K562 (cell line): Measurements from ENCODE around the gene BTBD2. TPM values are rescaled to one million over a fixed set of nuclear protein-coding genes. Genes with fewer than 3 reads are reported as not detected.

Experiments used
- ARHGAP35 ChIP-seq: fragments of 450-650 bp; IDR thresholded peaks from 2 replicates; pipeline ENCODE4 v1.6.1; 2018; ENCODE audit not compliant: partially characterized antibody
- ARID1B ChIP-seq: fragments of 450-650 bp; IDR thresholded peaks from 2 replicates; pipeline ENCODE4 v1.6.1; 2016; ENCODE audit warnings: antibody characterized with exemption, mild to moderate bottlenecking, inconsistent platforms
- BCLAF1 ChIP-seq, 2 experiments: fragments of 450-650 bp in 1 of 2; IDR thresholded peaks; 2 replicates each; pipeline ENCODE4 v1.6.1; 2011 to 2017; ENCODE audit warnings: low read depth in 2 of 2, antibody characterized with exemption in 1 of 2, borderline replicate concordance in 1 of 2, low read length in 1 of 2, mild to moderate bottlenecking in 1 of 2, mixed read lengths in 1 of 2; ENCODE audit not compliant: control insufficient read depth in 1 of 2
- BRD9 ChIP-seq: fragments of 450-650 bp; IDR thresholded peaks from 2 replicates; pipeline ENCODE4 v1.6.1; 2018; ENCODE audit warnings: low read depth; ENCODE audit not compliant: partially characterized antibody
- CHD2 ChIP-seq: IDR thresholded peaks from 2 replicates; pipeline ENCODE4 v1.6.1; 2011; ENCODE audit warnings: low read depth, low read length
- DPF2 ChIP-seq: fragments of 450-650 bp; IDR thresholded peaks from 2 replicates; pipeline ENCODE4 v1.6.1; 2016
- E2F5 ChIP-seq: sonication (generic); formaldehyde crosslinking; IDR thresholded peaks from 2 replicates; pipeline ENCODE4 v1.8.0; 2022; ENCODE audit warnings: mild to moderate bottlenecking, missing genetic modification reagents
- MBD2 ChIP-seq: sonication (generic); IDR thresholded peaks from 2 replicates; pipeline ENCODE4 v1.6.1; 2016; ENCODE audit warnings: low read depth, borderline replicate concordance
- PRPF4 ChIP-seq: fragments of 200-400 bp; formaldehyde crosslinking; IDR thresholded peaks from one replicate; pipeline ENCODE4 v1.6.1; 2017; ENCODE audit warnings: low read length, low read depth, mild to moderate bottlenecking; ENCODE audit not compliant: insufficient read depth, poor library complexity, severe bottlenecking
- RB1 ChIP-seq: fragments of 450-650 bp; IDR thresholded peaks from 2 replicates; pipeline ENCODE4 v1.6.1; 2017; ENCODE audit warnings: low read depth, mild to moderate bottlenecking
- SAFB2 ChIP-seq: fragments of 200-400 bp; formaldehyde crosslinking; IDR thresholded peaks from 2 replicates; pipeline ENCODE4 v1.6.1; 2018; ENCODE audit warnings: borderline replicate concordance, low read length, low read depth, moderate library complexity; ENCODE audit not compliant: severe bottlenecking
- SLC30A9 ChIP-seq: fragments of 250-450 bp; sonication (Bioruptor Pico); IDR thresholded peaks from 2 replicates; pipeline ENCODE4 v1.8.0; 2022; ENCODE audit warnings: mild to moderate bottlenecking, moderate library complexity
- TAF1 ChIP-seq: IDR thresholded peaks from 2 replicates; pipeline ENCODE4 v1.6.1; 2011; ENCODE audit warnings: mild to moderate bottlenecking, low read length, moderate library complexity; ENCODE audit not compliant: insufficient read depth, control insufficient read depth, severe bottlenecking; ENCODE audit errors: extremely low read depth
- TCFL5 ChIP-seq: fragments of 250-450 bp; sonication (Bioruptor Pico); conservative IDR thresholded peaks from 2 replicates; pipeline ENCODE4 v1.6.1; 2021; ENCODE audit warnings: mild to moderate bottlenecking, moderate library complexity, matching md5 sums
- ZNF280A ChIP-seq: fragments of 450-650 bp; IDR thresholded peaks from 2 replicates; pipeline ENCODE4 v1.6.1; 2018; ENCODE audit warnings: mild to moderate bottlenecking, low read depth; ENCODE audit not compliant: partially characterized antibody
- polyA plus RNA-seq, 8 experiments: library from polyadenylated mRNA; depleted of rRNA in 4 of 8; stranded (reverse) in 5 of 8; unstranded in 3 of 8; fragments of >200 nt; fragmentation: Nextera tagmentation in 2 of 8; fragmentation: Illumina TruSeq in 1 of 8; extraction: Ambion mirVana in 2 of 8; extraction: Trizol in 1 of 8; gene quantifications; 2 replicates each; pipeline versions ENCODE4 v1.2.1 to v1.2.3, GENCODE V29; 2011 to 2014; ENCODE audit warnings: inconsistent platforms in 1 of 8, missing spikeins in 1 of 8
- total RNA-seq, 7 experiments: library from RNA; depleted of rRNA in 6 of 7; stranded (reverse); fragments of >200 nt in 6 of 7; fragmentation: Illumina TruSeq in 2 of 7; extraction: Trizol in 2 of 7; gene quantifications; 2 replicates each; pipeline versions ENCODE4 v1.2.1 to v1.2.3, GENCODE V29; 2011 to 2021; ENCODE audit warnings: low replicate concordance in 1 of 7
- TF ChIP-seq, protein P1 (sequence below): fragments of 450-650 bp; IDR thresholded peaks from 2 replicates; pipeline ENCODE4 v1.6.1; 2017; ENCODE audit warnings: antibody characterized with exemption, mild to moderate bottlenecking

Gene BTBD2
- total and polyA plus RNA-seq, 9 of the 15 experiments (the other 6 are each of a cell fraction or from before 2014, with no cell fraction given), result 0.10 to 15.6 (median 6.9) TPM

- TF ChIP-seq BRD9 (no peak), DPF2 (no peak), BCLAF1 (IDR thresholded peaks at IDR 0.05; ENCODE audit: borderline replicate concordance in 1 of 2, control insufficient read depth in 1 of 2, low read depth in 2 of 2, low read length in 1 of 2) (no peak), RB1 (peak; percentile 32), TAF1 (peak; percentile 1), SLC30A9 (CRISPR knock-in tag) (no peak), ARHGAP35 (no peak), E2F5 (CRISPR knock-in tag) (no peak), MBD2 (peak; percentile 43; the same call in 1 of the 2 replicates), ARID1B (no peak), SAFB2 (no peak), CHD2 (peak; percentile 74), TCFL5 (CRISPR knock-in tag) (no peak), PRPF4 (no peak), ZNF280A (no peak)
- TF ChIP-seq, protein P1, sequence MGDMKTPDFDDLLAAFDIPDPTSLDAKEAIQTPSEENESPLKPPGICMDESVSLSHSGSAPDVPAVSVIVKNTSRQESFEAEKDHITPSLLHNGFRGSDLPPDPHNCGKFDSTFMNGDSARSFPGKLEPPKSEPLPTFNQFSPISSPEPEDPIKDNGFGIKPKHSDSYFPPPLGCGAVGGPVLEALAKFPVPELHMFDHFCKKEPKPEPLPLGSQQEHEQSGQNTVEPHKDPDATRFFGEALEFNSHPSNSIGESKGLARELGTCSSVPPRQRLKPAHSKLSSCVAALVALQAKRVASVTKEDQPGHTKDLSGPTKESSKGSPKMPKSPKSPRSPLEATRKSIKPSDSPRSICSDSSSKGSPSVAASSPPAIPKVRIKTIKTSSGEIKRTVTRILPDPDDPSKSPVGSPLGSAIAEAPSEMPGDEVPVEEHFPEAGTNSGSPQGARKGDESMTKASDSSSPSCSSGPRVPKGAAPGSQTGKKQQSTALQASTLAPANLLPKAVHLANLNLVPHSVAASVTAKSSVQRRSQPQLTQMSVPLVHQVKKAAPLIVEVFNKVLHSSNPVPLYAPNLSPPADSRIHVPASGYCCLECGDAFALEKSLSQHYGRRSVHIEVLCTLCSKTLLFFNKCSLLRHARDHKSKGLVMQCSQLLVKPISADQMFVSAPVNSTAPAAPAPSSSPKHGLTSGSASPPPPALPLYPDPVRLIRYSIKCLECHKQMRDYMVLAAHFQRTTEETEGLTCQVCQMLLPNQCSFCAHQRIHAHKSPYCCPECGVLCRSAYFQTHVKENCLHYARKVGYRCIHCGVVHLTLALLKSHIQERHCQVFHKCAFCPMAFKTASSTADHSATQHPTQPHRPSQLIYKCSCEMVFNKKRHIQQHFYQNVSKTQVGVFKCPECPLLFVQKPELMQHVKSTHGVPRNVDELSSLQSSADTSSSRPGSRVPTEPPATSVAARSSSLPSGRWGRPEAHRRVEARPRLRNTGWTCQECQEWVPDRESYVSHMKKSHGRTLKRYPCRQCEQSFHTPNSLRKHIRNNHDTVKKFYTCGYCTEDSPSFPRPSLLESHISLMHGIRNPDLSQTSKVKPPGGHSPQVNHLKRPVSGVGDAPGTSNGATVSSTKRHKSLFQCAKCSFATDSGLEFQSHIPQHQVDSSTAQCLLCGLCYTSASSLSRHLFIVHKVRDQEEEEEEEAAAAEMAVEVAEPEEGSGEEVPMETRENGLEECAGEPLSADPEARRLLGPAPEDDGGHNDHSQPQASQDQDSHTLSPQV, result 0 out of 2 replicates have a peak, but pooled peaks have one; percentile 57
Observed at GRCh38 chr19:2041683-2042484, 26.4 kb upstream of the BTBD2 start (continued).
